HG03064 (cell line): ENCODE measurements around the gene CHD5.
"Not testable (repeated sequence)": the region's sequence is repeated elsewhere in the genome, so short reads cannot be mapped to it uniquely, and the experiment has no call there.

Experiments used
- ATAC-seq: cut with Tn5 transposase; IDR thresholded peaks from one replicate; pipeline ENCODE4 v1.9.1; 2021; ENCODE audit warnings: low read depth; ENCODE audit not compliant: unreplicated experiment

CHD5 gene

GRCh38 chr1:6180268-6180706, at the start of gene CHD5:
Gene CHD5 (minus strand): TSS chr1:6180321. CDS start chr1:6180023, 298 bp downstream.
- no peak for ATAC-seq

- ATAC-seq: no peak
These were observed 45.5 kb upstream of the CHD5 start for GRCh38 chr1:6225651-6226050.

GRCh38 chr1:6224718-6225117, 44.6 kb upstream of the CHD5 start:
- no peak for ATAC-seq

- no peak for ATAC-seq
These were observed 43.5 kb upstream of the CHD5 start for GRCh38 chr1:6223617-6224016.

GRCh38 chr1:6222636-6223035, 42.5 kb upstream of the CHD5 start:
- no peak for ATAC-seq

- no peak for ATAC-seq
These were observed 41.2 kb upstream of the CHD5 start for GRCh38 chr1:6221210-6221784.

- ATAC-seq: no peak
These were observed 40.1 kb upstream of the CHD5 start for GRCh38 chr1:6220236-6220635.

- ATAC-seq: not testable (repeated sequence)
These were observed 39.5 kb upstream of the CHD5 start for GRCh38 chr1:6219641-6220040.

GRCh38 chr1:6218375-6219164, 38.4 kb upstream of the CHD5 start:
- no peak for ATAC-seq

GRCh38 chr1:6212193-6212959, 32.3 kb upstream of the CHD5 start:
- ATAC-seq: no peak

- no peak for ATAC-seq
These were observed 31.6 kb upstream of the CHD5 start for GRCh38 chr1:6211731-6212130.

GRCh38 chr1:6210591-6211355, 30.7 kb upstream of the CHD5 start:
- no peak for ATAC-seq

- no peak for ATAC-seq
These were observed 29.8 kb upstream of the CHD5 start for GRCh38 chr1:6209661-6210580.

GRCh38 chr1:6208723-6209660, 28.9 kb upstream of the CHD5 start:
- no peak for ATAC-seq

GRCh38 chr1:6207921-6208320, 27.8 kb upstream of the CHD5 start:
- ATAC-seq: no peak

- no peak for ATAC-seq
These were observed 27.2 kb upstream of the CHD5 start for GRCh38 chr1:6207075-6207885.

GRCh38 chr1:6206520-6206855, 26.4 kb upstream of the CHD5 start:
- ATAC-seq: no peak
